ENCODE measurements around the gene NCOA6. TPM values are rescaled to one million over a fixed set of nuclear protein-coding genes. Genes with fewer than 3 reads are reported as not detected.
A peak's percentile ranks its signal among the peaks of the same experiment; 100 is the strongest.

NCOA6 gene
- total and polyA plus RNA-seq, 2 donors from 2014 or later, result 28.1 to 30.8 TPM

DNA sequence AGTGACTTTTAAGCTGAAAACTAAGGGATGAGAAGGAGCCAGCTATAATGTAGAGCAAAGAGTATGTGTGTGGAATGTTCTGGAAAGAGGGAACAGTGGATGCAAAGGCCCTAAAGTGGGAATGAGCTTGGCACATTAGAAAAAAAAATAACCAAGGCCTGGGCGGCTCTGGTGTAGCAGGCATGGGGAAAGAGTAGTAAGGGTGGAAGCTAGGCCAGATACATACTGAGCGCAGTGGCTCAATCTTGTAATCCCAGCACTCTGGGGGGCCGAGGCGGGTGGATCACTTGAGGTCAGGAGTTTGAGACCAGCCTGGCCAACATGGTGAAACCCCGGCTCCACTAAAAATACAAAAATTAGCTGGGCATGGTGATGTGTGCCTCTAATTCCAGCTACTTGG is 38.8 kb upstream of the NCOA6 start:
- Histone ChIP-seq H3K4me3 (ENCODE audit: low read length in 3 of 3) (no peak overlapping the region), H3K4me1 (ENCODE audit: control insufficient read depth in 2 of 3, insufficient read depth in 2 of 3, low read depth in 1 of 3, low read length in 3 of 3) (peaks cover 0 to 3% (median 0%) of the 10 kb centered on the region in 3 donors), H3K9ac (ENCODE audit: low read length in 3 of 3) (no peak overlapping the region), H3K9me3 (ENCODE audit: control insufficient read depth in 2 of 3, insufficient read depth in 1 of 3, low read length in 3 of 3) (no peaks in the 10 kb centered on the region), H3K27me3 (ENCODE audit: control insufficient read depth, insufficient read depth, low read length) (no peaks in the 10 kb centered on the region), H3K36me3 (ENCODE audit: control insufficient read depth in 2 of 3, insufficient read depth in 3 of 3, low read length in 3 of 3) (peaks cover 0 to 4% (median 0%) of the 10 kb centered on the region in 3 donors), H3K27ac (ENCODE audit: low read depth in 2 of 2, low read length in 2 of 2) (no peak overlapping the region)
- FAIRE-seq (no peak), DNase-seq (no peak)
- intact Hi-C loops (cut with DNase I), result no loop called here
- TF ChIP-seq, protein P1, sequence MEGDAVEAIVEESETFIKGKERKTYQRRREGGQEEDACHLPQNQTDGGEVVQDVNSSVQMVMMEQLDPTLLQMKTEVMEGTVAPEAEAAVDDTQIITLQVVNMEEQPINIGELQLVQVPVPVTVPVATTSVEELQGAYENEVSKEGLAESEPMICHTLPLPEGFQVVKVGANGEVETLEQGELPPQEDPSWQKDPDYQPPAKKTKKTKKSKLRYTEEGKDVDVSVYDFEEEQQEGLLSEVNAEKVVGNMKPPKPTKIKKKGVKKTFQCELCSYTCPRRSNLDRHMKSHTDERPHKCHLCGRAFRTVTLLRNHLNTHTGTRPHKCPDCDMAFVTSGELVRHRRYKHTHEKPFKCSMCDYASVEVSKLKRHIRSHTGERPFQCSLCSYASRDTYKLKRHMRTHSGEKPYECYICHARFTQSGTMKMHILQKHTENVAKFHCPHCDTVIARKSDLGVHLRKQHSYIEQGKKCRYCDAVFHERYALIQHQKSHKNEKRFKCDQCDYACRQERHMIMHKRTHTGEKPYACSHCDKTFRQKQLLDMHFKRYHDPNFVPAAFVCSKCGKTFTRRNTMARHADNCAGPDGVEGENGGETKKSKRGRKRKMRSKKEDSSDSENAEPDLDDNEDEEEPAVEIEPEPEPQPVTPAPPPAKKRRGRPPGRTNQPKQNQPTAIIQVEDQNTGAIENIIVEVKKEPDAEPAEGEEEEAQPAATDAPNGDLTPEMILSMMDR (IDR thresholded peaks at IDR 0.05; ENCODE audit: borderline replicate concordance, extremely low read depth, insufficient read depth), result no peak

DNA sequence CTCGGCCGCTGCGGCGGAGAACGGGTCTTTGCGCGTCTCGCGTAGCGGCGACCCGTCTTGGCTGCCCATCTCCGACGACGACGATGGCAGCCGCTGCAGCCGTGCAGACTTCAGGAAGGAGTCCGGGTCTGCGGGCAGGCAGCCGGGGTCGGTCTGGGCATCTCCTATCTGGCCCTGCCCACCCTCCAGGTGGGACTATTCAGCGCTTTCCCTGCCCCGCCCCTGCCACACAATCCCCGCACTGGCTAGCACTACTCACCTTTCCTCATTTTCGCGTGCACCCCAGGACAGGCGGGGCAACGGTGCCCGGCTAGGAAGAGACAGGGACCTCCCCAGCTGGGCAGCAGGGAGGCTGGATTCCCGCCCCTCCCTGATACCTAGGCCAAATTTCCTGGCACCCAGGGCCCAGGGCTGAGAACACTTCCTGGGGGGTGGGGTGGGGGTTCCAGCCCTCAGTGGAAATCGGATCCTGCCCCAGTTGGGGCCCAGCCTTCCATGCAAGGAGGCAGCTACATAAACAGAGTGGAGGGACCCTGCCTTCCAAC is 38.0 kb upstream of the NCOA6 start:
- H3K36me3 ChIP-seq (ENCODE audit: control insufficient read depth in 2 of 3, insufficient read depth in 3 of 3, low read length in 3 of 3), result peaks cover 0 to 6% (median 0%) of the 10 kb centered on the region in 3 donors
- peaks cover 0 to 3% (median 0%) of the 10 kb centered on the region in 3 donors for H3K4me1 ChIP-seq (ENCODE audit: control insufficient read depth in 2 of 3, insufficient read depth in 2 of 3, low read depth in 1 of 3, low read length in 3 of 3)
- H3K9me3 ChIP-seq (ENCODE audit: control insufficient read depth in 2 of 3, insufficient read depth in 1 of 3, low read length in 3 of 3), result no peaks in the 10 kb centered on the region
- H3K27ac ChIP-seq (ENCODE audit: low read depth in 2 of 2, low read length in 2 of 2), result no peak overlapping the region
- H3K9ac ChIP-seq (ENCODE audit: low read length in 3 of 3), result no peak overlapping the region
- intact Hi-C loops (cut with DNase I), result no loop called here
- peak in 2 of 5 donors; percentile 7 to 71 for DNase-seq
- FAIRE-seq, result no peak
- no peaks in the 10 kb centered on the region for H3K27me3 ChIP-seq (ENCODE audit: control insufficient read depth, insufficient read depth, low read length)
- TF ChIP-seq, protein P1 (IDR thresholded peaks at IDR 0.05; ENCODE audit: borderline replicate concordance, extremely low read depth, insufficient read depth), result no peak
- H3K4me3 ChIP-seq (ENCODE audit: low read length in 3 of 3), result no peak overlapping the region

DNA sequence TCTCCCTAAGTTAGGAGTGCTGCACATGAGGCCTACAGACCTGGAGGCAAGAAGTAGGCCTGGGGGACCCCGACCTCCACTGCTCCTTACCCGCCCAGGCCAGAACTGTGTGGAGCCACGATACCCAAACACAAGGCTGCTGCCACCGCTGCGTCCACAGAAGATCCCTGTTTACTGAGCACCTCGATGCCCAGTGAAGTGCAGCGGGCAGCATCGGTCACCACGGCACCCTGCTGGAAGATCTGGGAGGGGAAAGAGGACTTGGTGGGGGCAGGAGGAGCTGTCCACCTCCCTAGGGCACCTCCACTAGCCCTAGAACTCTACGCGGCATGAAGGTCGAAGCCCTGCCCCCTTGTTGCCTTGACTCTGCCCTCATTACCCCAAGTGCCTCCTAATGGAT is 37.3 kb upstream of the NCOA6 start:
- FAIRE-seq (no peak), DNase-seq (no peak)
- H3K9ac ChIP-seq (ENCODE audit: low read length in 3 of 3), result no peak overlapping the region
- peaks cover 0 to 9% (median 0%) of the 10 kb centered on the region in 3 donors for H3K36me3 ChIP-seq (ENCODE audit: control insufficient read depth in 2 of 3, insufficient read depth in 3 of 3, low read length in 3 of 3)
- no peak overlapping the region for H3K4me3 ChIP-seq (ENCODE audit: low read length in 3 of 3)
- TF ChIP-seq, protein P1 (IDR thresholded peaks at IDR 0.05; ENCODE audit: borderline replicate concordance, extremely low read depth, insufficient read depth), result no peak
- no peak overlapping the region for H3K27ac ChIP-seq (ENCODE audit: low read depth in 2 of 2, low read length in 2 of 2)
- no peaks in the 10 kb centered on the region for H3K9me3 ChIP-seq (ENCODE audit: control insufficient read depth in 2 of 3, insufficient read depth in 1 of 3, low read length in 3 of 3)
- intact Hi-C loops (cut with DNase I), result no loop called here
- no peaks in the 10 kb centered on the region for H3K27me3 ChIP-seq (ENCODE audit: control insufficient read depth, insufficient read depth, low read length)
- H3K4me1 ChIP-seq (ENCODE audit: control insufficient read depth in 2 of 3, insufficient read depth in 2 of 3, low read depth in 1 of 3, low read length in 3 of 3), result peaks cover 0 to 3% (median 0%) of the 10 kb centered on the region in 3 donors

Measured in kidney (tissue), 14 donors.